ENCODE results near the gene CRIP2.

DNA sequence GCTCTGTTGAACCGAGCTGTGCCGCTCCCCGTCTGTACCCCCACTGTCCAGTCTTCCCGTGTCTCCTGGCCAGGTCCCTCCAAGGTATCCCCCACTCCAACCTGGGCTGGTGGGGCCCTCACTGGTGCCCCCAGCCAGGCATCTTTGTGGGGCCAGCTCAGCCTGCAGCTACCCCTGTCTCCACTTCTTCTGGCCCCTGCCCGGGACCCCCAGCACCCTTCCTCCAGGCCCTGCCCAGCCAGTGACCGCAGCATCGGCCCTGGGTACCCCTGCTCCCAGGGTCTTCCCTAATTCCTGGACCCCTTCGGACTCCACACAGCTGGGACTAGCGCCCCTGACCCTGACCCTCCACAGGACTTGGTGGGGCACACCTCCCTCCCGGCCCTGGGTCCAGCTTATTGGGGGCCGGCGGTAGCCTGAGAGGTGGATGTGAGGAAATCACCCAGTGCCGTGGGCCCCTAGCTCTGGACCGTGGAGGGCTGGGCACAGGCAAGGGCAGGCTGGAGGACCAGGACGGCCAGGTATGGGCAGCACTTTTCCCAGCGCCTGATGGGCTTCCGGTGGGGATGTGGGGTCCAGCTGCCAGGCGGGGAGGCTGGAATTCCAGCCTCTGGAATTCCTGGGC, 8.0 kb downstream of the CRIP2 start:
- TF ChIP-seq, protein P1, sequence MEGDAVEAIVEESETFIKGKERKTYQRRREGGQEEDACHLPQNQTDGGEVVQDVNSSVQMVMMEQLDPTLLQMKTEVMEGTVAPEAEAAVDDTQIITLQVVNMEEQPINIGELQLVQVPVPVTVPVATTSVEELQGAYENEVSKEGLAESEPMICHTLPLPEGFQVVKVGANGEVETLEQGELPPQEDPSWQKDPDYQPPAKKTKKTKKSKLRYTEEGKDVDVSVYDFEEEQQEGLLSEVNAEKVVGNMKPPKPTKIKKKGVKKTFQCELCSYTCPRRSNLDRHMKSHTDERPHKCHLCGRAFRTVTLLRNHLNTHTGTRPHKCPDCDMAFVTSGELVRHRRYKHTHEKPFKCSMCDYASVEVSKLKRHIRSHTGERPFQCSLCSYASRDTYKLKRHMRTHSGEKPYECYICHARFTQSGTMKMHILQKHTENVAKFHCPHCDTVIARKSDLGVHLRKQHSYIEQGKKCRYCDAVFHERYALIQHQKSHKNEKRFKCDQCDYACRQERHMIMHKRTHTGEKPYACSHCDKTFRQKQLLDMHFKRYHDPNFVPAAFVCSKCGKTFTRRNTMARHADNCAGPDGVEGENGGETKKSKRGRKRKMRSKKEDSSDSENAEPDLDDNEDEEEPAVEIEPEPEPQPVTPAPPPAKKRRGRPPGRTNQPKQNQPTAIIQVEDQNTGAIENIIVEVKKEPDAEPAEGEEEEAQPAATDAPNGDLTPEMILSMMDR (IDR thresholded peaks at IDR 0.05; ENCODE audit: low read depth, low read length, poor library complexity, severe bottlenecking), result no peak
- TF ChIP-seq EZH2phosphoT487 (IDR thresholded peaks at IDR 0.05; ENCODE audit: borderline replicate concordance, low read length), result no peak
